Stimulated activated CD8-positive, alpha-beta memory T cell treated with anti-CD3 and anti-CD28 coated beads, Interleukin-12 subunit alpha, Interleukin-12 subunit beta, amount 100 ng/mL, for 24 hours (primary cell): ENCODE measurements around the gene CAVIN4.

Source experiments
- DNase-seq: peaks from one replicate; pipeline ENCODE4 v3.0.0-alpha.2; 2020; ENCODE audit errors: extremely low read depth

The CAVIN4 gene

GRCh38 chr9:100590481-100590880 lies 12.6 kb downstream of the CAVIN4 start:
- DNase-seq: no peak

GRCh38 chr9:100591139-100591538 lies 13.3 kb downstream of the CAVIN4 start:
- no peak for DNase-seq

DNA sequence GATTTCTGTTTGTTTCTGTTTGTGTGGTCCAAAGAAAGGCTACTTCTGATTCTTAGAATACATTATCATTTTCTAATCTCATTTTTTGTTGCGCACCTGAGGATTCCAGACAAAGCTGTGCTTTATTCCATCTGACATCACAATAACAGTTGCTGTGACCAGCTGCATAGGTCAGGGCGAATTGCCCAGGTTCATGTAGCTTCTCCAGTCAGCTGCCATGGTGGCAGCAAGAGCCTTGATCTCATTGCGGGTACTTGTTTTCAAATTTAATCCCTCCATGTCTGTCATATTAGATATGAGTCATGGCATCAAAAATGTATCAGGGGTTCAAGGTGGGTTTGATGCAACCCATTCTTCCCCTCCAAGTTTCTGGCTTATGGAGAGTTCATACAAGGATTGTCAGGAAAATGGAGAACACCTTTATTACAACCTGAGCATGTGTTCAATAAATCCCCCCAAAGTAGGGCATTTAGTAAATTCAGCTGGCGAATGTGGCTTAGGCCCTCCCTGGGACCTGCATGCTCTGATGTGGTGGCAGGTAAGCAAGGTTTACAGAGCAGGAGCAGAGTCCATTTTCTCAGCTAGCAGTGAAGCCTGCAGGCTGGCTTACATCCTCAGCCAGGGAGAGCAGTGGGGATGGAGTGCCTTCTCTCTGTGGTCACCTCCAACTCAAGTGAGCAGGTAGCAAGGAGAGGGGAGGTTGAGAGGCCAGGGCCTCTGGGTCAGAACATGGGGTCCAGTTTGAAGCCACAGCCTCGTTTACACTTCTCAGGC lies 13.9 kb downstream of the CAVIN4 start:
- DNase-seq: no peak

DNA sequence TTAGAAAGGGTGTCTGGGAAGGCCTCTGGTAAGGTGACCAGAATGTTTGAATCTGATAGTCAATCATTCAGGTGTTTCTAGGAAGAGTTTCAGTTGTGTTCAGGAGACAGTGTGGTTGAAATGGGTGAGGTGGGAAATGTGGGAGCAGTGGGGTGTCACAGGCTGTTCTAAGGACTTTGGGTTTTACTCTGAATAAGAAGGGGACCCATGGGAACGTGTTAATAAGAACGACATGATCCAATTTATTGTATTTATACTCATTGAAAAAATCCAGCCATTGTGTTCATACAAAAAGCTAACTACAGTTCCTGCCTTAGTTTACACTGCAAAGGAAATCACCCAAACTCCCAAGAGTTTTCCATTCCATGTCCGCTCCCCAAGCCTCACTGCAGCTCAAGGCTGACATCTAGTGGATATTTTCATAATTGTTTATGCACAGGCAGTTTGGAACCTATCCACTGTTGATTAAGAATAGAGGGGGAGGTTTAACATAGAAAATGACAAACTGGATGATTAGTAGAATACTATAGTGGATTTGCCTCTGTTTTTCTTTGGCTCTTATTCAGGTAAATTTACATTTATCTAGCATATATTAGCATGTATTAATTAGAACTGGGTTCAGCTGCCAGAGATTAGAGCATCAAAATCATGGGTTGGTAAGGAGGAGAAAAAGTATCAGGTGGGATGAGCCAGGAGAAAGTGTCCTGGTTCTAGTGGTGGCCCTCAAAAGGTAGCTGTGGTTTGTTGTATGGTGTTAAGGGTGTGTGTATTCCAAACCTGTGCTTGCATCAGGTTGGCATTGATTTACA lies 17.7 kb downstream of the CAVIN4 start:
- DNase-seq: no peak

GRCh38 chr9:100597236-100597635 lies 19.4 kb downstream of the CAVIN4 start:
- DNase-seq: no peak

GRCh38 chr9:100598641-100599145 lies 20.8 kb downstream of the CAVIN4 start:
- DNase-seq: peak; percentile 52

- no peak for DNase-seq
Observed at GRCh38 chr9:100600521-100601079, 22.7 kb downstream of the CAVIN4 start.

DNA sequence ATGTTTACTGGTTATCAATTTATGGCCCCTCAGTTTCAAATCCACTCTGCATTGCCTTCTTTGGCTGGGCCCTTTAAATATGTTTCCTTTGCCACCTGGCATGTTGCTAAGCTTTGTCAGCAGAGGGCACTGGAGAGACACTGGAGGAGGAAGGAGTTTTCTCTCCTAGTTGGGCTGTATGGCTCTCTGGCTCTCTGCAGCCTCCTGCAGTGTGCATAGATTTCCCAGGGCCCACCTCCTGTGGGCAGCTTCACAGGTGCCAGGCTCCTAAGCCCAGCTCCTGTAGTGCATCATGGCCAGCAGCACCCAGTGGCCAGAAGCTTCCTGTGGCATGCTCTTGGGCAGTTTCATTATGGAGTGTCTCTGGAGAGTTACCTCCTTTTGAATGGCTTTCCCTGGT lies 23.3 kb downstream of the CAVIN4 start:
- DNase-seq: no peak

DNA sequence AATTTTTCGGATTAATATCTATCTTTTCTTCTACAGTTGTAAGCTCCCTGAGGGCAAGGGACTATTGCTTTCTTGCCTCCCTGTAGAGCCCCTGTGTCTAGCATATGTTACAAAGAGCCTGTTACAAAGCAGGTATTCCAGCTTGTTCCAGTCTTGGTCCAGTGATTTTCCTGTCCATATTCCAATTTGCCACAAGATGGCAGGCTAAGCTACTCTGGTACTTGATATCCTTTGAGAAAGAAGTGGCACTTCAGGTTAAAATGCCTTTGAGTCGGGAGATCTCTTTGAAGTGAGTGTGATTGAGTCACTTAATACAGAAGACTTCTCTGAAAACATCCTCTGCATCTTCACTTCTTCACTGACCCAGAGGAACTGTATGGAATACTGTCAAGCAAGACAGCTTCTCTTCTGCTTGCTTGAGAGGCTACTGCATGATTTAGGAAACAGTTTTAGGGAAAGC lies 24.5 kb downstream of the CAVIN4 start:
- DNase-seq: no peak

- DNase-seq: no peak
Observed at GRCh38 chr9:100605405-100605804, 27.5 kb downstream of the CAVIN4 start.

- DNase-seq: no peak
Observed at GRCh38 chr9:100619194-100619593, 41.3 kb downstream of the CAVIN4 start.

DNA sequence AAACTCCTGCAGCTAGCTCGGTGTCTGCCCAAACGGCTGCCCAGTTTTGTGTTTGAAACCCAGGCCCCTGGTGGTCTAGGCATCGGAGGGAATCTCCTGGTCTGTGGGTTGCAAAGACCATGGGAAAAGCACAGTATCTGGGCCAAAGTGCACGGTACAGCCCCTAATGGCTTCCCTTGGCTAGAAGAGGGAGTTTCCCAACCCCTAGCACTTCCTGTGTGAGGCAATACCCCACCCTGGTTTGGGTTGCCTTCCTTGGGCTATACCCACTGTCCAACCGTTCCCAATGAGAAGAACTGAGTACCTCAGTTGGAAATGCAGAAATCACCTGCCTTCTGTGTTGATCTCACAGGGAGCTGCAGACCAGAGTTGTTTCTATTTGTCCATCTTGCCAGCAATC lies 41.8 kb downstream of the CAVIN4 start:
- no peak for DNase-seq

DNA sequence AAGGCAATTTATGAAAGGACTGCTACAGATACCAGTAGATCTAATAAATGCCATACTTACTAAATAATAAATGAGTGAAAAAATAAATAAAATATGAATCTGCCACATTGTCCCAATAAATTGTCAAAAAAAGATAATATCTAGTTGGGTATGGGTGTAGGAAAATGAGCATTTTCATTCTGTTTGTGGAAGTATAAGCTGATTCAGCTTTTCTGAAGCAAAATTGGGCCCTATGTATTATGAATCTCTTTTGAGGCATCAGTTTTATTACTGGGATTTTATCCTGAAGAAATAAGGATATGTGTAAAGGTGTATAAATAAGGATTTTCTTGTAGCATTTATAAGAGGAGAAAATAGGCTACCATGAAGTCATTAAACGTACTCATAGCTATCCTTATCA lies 46.1 kb downstream of the CAVIN4 start:
- no peak for DNase-seq

DNA sequence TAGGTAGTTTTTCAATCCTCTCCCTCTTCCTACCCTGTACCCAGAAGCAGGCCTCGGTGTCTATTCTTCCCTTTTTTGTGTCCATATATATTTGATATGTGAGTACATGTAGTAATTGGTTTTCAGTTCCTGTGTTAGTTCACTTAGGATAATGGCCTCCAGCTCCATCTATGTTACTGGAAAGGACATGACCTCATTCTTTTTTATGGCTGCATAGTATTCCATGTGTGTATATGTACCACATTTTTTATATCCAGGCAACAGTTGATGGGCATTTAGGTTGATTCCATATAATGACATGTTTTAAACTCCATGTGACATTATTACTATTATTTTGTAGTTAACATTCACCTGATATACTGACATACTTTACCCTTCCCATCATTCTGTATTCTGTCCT lies 49.1 kb downstream of the CAVIN4 start:
- no peak for DNase-seq

DNA sequence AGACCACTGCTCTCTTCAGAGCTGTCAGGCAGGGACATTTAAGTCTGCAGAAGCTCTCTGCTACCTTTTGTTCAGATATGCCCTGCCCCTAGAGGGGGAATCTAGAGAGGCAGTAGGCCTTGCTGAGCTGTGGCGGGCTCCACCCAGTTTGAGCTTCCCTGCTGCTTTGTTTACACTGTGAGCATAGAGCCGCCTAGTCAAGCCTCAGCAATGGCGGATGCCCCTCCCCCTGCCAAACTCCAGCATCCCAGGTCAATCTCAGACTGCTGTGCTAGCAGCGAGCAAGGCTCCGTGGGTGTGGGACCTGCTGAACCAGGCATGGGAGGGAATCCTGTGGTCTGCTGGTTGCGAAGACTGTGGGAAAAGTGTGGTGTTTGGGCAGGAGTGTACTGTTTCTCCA lies 59.9 kb downstream of the CAVIN4 start:
- no peak for DNase-seq
